ENCODE results near the gene COL17A1. TPM values are rescaled to one million over a fixed set of nuclear protein-coding genes. Genes with fewer than 3 reads are reported as not detected.

The COL17A1 gene
- total RNA-seq, 1 donor from 2014 or later: 0.19 TPM

- DNase-seq (ENCODE audit: low spot score): no peak
Observed at GRCh38 chr10:104034401-104035193, 51.1 kb downstream of the COL17A1 start.

DNA sequence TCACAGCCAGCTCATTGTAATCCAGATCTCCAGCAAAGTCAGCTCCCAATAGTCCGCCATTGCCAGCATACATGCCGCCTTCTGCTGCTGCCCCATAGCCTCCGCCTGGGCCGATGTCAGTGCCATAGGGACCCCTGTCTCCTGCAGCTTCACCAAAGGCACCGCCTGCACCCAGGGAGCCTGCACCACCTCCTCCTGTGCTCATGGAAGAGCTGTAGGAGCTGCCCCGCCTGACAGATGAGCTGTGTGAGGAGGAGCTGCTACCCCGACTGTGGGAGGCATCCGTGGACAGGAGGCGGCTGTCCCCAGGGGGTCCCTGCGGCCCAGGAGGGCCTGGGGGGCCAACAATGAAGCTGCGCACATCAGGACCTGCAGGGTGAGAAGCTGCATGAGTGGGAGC, 51.7 kb downstream of the COL17A1 start:
- no peak for DNase-seq (ENCODE audit: low spot score)

- DNase-seq (ENCODE audit: low spot score): no peak
Observed at GRCh38 chr10:104033401-104033930, 52.2 kb downstream of the COL17A1 start.

DNA sequence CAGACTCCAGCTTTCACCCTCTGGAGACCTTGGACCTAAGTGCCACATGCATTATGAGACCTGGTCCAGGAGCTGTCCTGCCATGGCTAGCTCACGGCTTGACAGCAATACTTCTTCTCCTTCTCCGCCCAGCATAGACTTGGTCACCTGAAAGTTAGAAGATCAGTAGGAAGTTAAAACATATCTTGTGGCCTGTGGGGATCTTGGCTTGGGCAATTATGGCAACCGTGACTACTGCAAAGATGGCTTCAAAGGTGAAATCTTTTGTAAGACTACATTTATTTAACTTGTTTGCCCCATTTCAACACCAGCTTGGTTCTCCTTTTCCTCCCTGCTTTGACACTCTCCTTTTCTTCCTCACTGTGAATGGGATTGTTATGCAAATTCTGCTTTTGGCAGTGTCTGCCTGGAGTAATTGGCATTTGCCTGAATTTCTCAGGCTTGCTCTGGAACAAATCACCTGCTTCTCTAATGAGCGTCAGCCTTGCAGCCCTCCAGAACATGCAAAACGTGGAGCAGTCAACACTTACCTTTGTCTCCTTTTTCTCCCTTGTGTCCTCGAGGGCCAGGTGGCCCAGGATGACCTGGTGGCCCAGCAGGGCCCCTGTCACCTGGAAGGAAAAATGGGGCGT, 53.4 kb downstream of the COL17A1 start:
- no peak for DNase-seq (ENCODE audit: low spot score)

GRCh38 chr10:104031631-104032030, 54.0 kb downstream of the COL17A1 start:
- no peak for DNase-seq (ENCODE audit: low spot score)

- no peak for DNase-seq (ENCODE audit: low spot score)
Observed at GRCh38 chr10:104029521-104029860, 56.2 kb downstream of the COL17A1 start.

DNA sequence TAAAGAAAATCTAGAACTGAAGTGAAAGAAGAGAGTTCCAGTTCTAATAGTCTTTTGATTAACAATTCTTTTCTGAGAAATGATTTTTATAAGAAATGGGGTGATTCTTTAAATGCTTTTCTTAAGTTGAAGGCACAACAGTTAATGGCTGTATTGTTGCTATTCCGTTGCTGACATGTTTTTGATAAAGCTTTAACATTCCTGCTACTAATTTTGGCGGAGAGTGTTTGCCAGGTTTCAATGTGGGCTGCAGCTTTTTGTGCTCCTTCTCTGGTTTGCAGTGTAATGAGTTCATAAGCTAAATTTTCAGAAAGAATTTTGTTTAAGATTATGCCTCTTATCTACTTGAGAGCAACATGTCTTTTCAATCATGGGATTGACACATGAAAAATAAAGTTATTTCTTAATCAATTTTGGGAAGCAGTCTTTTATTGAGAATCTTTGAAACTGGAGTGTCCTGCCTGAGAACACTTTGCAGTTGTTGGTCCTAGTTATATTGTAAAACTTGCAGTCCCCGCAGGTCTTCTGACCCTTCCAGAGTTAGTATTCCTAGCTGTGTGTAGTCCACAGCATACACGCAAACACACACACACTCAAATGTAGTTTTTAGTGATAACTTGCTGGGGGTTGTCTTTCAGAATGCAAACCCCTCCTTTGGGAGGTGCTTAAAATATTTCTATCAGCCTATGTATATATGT, 56.7 kb downstream of the COL17A1 start:
- DNase-seq (ENCODE audit: low spot score): no peak

DNA sequence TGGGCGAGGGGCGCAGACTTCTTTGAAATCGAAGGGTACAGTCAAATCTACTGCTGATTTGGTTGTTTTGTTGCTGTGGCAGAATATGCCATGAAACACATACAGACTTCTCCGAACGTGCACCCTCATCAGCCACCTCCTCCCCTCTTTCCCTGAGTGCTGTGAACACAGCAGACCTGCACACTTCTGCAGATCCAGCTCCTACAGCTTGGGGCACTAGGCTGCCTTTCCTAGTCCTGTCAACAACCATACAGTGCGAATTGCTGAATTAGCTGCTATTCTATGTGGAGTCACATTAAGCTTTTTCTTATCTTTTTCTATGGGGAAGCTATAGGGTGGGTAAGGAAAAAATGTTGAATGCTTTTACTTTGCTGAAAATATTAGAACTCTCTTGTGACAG, 57.5 kb downstream of the COL17A1 start:
- DNase-seq (ENCODE audit: low spot score): no peak

- no peak for DNase-seq (ENCODE audit: low spot score)
Observed at GRCh38 chr10:104026762-104027161, 58.9 kb downstream of the COL17A1 start.

GRCh38 chr10:104025524-104025923, 60.2 kb downstream of the COL17A1 start:
- no peak for DNase-seq (ENCODE audit: low spot score)

GRCh38 chr10:104022026-104022425, 63.7 kb downstream of the COL17A1 start:
- no peak for DNase-seq (ENCODE audit: low spot score)

GRCh38 chr10:104021246-104021645, 64.4 kb downstream of the COL17A1 start:
- no peak for DNase-seq (ENCODE audit: low spot score)

GRCh38 chr10:104020020-104020419, 65.7 kb downstream of the COL17A1 start:
- no peak for DNase-seq (ENCODE audit: low spot score)

GRCh38 chr10:104018471-104018870, 67.2 kb downstream of the COL17A1 start:
- no peak for DNase-seq (ENCODE audit: low spot score)

DNA sequence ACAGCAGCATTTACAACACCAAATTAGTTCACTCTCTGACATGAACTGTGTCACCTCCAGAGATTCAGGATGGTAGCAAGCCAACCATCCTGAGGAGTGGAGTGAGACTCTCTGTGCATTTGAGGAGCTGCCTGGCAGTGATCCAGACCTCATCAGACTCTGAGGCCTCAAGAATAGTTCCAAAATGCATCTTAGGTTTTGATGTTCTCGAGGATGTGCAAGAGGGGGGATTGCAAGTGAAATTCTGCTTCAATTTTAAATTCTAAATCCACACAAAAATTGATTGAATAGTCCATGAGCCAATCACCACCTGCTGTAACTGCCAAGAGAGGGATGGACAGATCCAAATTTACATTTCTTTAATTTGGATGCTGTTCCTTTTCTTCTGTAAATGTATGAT, 69.0 kb downstream of the COL17A1 start:
- no peak for DNase-seq (ENCODE audit: low spot score)

DNA sequence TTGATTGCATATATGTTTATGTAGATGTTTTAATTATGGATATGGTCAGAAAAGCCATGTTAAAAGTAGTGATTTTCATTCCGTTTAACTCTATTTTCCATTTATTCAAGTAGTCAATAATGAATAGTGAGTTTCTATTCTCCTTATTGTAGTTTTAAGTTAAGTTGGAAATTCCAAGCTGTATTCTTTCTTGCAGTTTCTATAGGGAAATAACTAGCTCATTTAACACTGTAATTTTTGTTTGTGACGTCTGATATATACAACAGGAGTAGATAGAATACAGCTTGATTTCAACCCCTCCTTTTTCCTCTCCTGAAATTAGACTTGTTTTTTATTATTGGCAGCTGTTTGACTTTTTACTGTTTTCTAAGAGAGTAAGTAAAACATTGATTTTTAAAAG, 71.5 kb downstream of the COL17A1 start:
- no peak for DNase-seq (ENCODE audit: low spot score)

DNA sequence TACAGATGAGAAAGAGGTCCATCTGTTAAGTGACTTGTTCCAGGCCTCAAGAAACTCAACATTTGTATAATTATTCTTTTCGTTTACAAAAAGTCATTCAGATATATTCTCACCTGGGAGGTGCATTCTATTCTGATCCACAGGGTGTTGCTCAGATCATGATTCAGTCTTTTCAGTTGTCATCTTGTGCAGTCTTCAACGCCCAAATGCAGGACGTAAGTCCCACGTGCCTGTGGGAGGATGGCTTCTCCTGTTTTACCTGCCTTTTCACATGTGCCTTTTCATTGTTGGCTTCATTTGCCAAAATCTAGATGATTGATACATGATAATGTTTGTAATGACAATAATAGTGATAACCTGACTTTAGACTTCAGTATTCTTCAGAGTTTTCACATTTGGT, 72.2 kb downstream of the COL17A1 start:
- DNase-seq (ENCODE audit: low spot score): no peak

- no peak for DNase-seq (ENCODE audit: low spot score)
Observed at GRCh38 chr10:104011904-104012303, 73.8 kb downstream of the COL17A1 start.

DNA sequence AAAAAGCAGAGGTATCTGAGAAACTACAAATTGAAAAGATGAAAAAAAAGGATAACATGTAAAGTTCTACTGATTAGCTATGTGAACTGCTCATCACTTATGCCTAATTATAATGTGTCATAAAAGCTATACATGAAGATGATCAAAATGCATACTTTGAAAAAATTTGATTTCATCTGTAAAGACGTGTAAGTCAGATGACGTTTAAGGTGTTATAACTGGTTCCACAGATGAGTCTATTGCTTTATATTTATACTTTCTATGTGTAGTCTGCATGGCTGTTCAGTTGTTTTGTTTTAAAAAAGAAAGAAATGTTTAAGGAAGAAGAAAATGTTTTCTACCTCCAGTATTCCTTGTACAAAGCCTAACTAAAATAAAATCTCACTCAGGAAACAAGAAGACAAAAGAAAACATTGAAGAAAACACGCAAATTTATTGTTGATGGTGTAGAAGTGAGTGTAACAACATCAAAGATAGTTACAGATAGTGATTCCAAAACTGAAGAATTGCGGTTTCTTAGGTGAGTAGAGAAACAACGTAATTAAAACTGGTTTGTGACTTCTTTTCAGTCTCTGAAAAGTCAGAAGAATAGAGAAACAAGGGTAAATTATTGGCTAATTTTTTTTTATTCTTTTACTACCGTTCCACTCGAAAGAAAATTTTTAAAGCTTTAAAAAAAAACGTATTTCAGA, 80.4 kb downstream of the COL17A1 start:
- no peak for DNase-seq (ENCODE audit: low spot score)

GRCh38 chr10:104002911-104003310, 82.8 kb downstream of the COL17A1 start:
- no peak for DNase-seq (ENCODE audit: low spot score)

DNA sequence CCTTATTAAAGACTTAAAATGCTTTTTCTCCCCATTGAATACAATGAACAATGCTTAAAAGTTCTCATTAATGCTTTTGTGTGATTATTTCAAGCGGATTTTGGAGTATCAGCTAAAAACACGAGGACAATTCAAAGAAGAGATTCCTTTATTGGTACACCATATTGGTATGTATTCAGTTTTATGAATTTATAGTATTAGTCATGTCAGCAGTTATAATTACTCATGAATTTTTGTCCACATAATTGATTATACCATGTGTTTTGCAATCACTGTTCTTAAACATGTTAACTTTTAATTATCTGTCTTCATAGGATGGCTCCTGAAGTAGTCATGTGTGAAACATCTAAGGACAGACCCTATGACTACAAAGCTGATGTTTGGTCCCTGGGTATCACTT, 86.9 kb downstream of the COL17A1 start:
- DNase-seq (ENCODE audit: low spot score): no peak

- DNase-seq (ENCODE audit: low spot score): no peak
Observed at GRCh38 chr10:103995134-103995533, 90.5 kb downstream of the COL17A1 start.
